K562 (cell line): ENCODE results near the gene COL5A1. TPM values are rescaled to one million over a fixed set of nuclear protein-coding genes. Genes with fewer than 3 reads are reported as not detected.

Source experiments
- CBX8 ChIP-seq: fragments of 200-600 bp; sonication (generic); IDR thresholded peaks from 2 replicates; pipeline ENCODE4 v1.6.1; 2012; ENCODE audit warnings: borderline replicate concordance, mixed run types, low read depth, mild to moderate bottlenecking, moderate library complexity, mixed read lengths, low read length, control low read depth, inconsistent platforms; ENCODE audit not compliant: poor library complexity, severe bottlenecking; ENCODE audit errors: extremely low read depth
- DDX20 ChIP-seq: fragments of 450-650 bp; IDR thresholded peaks from 2 replicates; pipeline ENCODE4 v1.6.1; 2016; ENCODE audit warnings: missing genetic modification characterization, low read depth, mild to moderate bottlenecking, missing compliant biosample characterization, moderate library complexity
- HINFP ChIP-seq: fragments of 450-650 bp; conservative IDR thresholded peaks from 2 replicates; pipeline ENCODE4 v1.6.1; 2016; ENCODE audit warnings: missing genetic modification characterization, low read depth, mild to moderate bottlenecking, control low read depth, missing compliant biosample characterization
- KDM1A ChIP-seq, 2 experiments: fragments of 450-650 bp; IDR thresholded peaks; 2 replicates each; pipeline ENCODE4 v1.6.1; 2016; ENCODE audit warnings: mild to moderate bottlenecking in 2 of 2
- SP1 ChIP-seq: sonication (generic); formaldehyde crosslinking; IDR thresholded peaks from 2 replicates; pipeline ENCODE4 v1.8.1; 2022; ENCODE audit warnings: mild to moderate bottlenecking, missing genetic modification reagents
- TFE3 ChIP-seq: fragments of 450-650 bp; formaldehyde crosslinking; IDR thresholded peaks from 2 replicates; pipeline ENCODE4 v1.4.0; 2020; ENCODE audit warnings: mild to moderate bottlenecking, mixed read lengths
- ZNF324 ChIP-seq: fragments of 250-450 bp; sonication (Bioruptor Pico); IDR thresholded peaks from 2 replicates; pipeline ENCODE4 v1.4.0; 2020; ENCODE audit warnings: mild to moderate bottlenecking
- ZNF561 ChIP-seq: fragments of 450-650 bp; formaldehyde crosslinking; conservative IDR thresholded peaks from 2 replicates; pipeline ENCODE4 v1.4.0; 2020; ENCODE audit warnings: mild to moderate bottlenecking, moderate library complexity
- polyA plus RNA-seq, 8 experiments: library from polyadenylated mRNA; depleted of rRNA in 4 of 8; stranded (reverse) in 5 of 8; unstranded in 3 of 8; fragments of >200 nt; fragmentation: Nextera tagmentation in 2 of 8; fragmentation: Illumina TruSeq in 1 of 8; extraction: Ambion mirVana in 2 of 8; extraction: Trizol in 1 of 8; gene quantifications; 2 replicates each; pipeline versions ENCODE4 v1.2.1 to v1.2.3, GENCODE V29; 2011 to 2014; ENCODE audit warnings: inconsistent platforms in 1 of 8, missing spikeins in 1 of 8
- total RNA-seq, 7 experiments: library from RNA; depleted of rRNA in 6 of 7; stranded (reverse); fragments of >200 nt in 6 of 7; fragmentation: Illumina TruSeq in 2 of 7; extraction: Trizol in 2 of 7; gene quantifications; 2 replicates each; pipeline versions ENCODE4 v1.2.1 to v1.2.3, GENCODE V29; 2011 to 2021; ENCODE audit warnings: low replicate concordance in 1 of 7

COL5A1 gene
- total and polyA plus RNA-seq, 9 of the 15 experiments (the other 6 are each of a cell fraction or from before 2014, with no cell fraction given): under 0.01 to 0.13 (median 0.04) TPM; not detected in 6

- TF ChIP-seq SP1 (no peak), KDM1A (IDR thresholded peaks at IDR 0.05) (no peak), ZNF324 (no peak), HINFP (no peak), ZNF561 (CRISPR knock-in tag) (no peak), CBX8 (no peak), TFE3 (CRISPR knock-in tag) (no peak), DDX20 (no peak)
Observed at GRCh38 chr9:134840511-134840910, 198.9 kb downstream of the COL5A1 start (continued).
